Measurements from ENCODE around the gene CAP1.

CAP1 gene

GRCh38 chr1:40014812-40015594 is 25.5 kb upstream of the CAP1 start:
- H3K27ac Mint-ChIP-seq, result no peak overlapping the region
- H3K27me3 Mint-ChIP-seq (ENCODE audit: low read depth, poor library complexity), result peaks cover 19% of the 10 kb centered on the region
- no peak overlapping the region for H3K4me3 Mint-ChIP-seq
- no peaks in the 10 kb centered on the region for H3K4me1 Mint-ChIP-seq
- DNase-seq, result no peak
- peaks cover 22% of the 10 kb centered on the region for H3K9me3 Mint-ChIP-seq
- H3K36me3 Mint-ChIP-seq (ENCODE audit: low read depth), result no peaks in the 10 kb centered on the region
- no peak for TF ChIP-seq CTCF (IDR thresholded peaks at IDR 0.05)

- H3K27ac Mint-ChIP-seq, result no peak overlapping the region
- DNase-seq, result no peak
- peaks cover 19% of the 10 kb centered on the region for H3K27me3 Mint-ChIP-seq (ENCODE audit: low read depth, poor library complexity)
- H3K4me1 Mint-ChIP-seq, result no peaks in the 10 kb centered on the region
- H3K36me3 Mint-ChIP-seq (ENCODE audit: low read depth), result no peaks in the 10 kb centered on the region
- peaks cover 26% of the 10 kb centered on the region for H3K9me3 Mint-ChIP-seq
- TF ChIP-seq CTCF (IDR thresholded peaks at IDR 0.05), result no peak
- no peak overlapping the region for H3K4me3 Mint-ChIP-seq
Observed at GRCh38 chr1:40017951-40018575, 22.5 kb upstream of the CAP1 start.

- H3K36me3 Mint-ChIP-seq (ENCODE audit: low read depth), result no peaks in the 10 kb centered on the region
- H3K4me3 Mint-ChIP-seq, result no peak overlapping the region
- H3K27me3 Mint-ChIP-seq (ENCODE audit: low read depth, poor library complexity), result peaks cover 19% of the 10 kb centered on the region
- no peak for DNase-seq
- no peaks in the 10 kb centered on the region for H3K4me1 Mint-ChIP-seq
- TF ChIP-seq CTCF (IDR thresholded peaks at IDR 0.05), result no peak
- H3K27ac Mint-ChIP-seq, result no peak overlapping the region
- H3K9me3 Mint-ChIP-seq, result peaks cover 42% of the 10 kb centered on the region
Observed at GRCh38 chr1:40020447-40021085, 20.0 kb upstream of the CAP1 start.

GRCh38 chr1:40023379-40023944 is 17.1 kb upstream of the CAP1 start:
- Mint-ChIP-seq H3K4me3 (no peak overlapping the region), H3K36me3 (ENCODE audit: low read depth) (no peaks in the 10 kb centered on the region), H3K27me3 (ENCODE audit: low read depth, poor library complexity) (peaks cover 16% of the 10 kb centered on the region), H3K9me3 (peaks cover 37% of the 10 kb centered on the region), H3K27ac (no peak overlapping the region), H3K4me1 (no peaks in the 10 kb centered on the region)
- no peak for DNase-seq
- TF ChIP-seq CTCF (IDR thresholded peaks at IDR 0.05), result no peak

- Mint-ChIP-seq H3K4me1 (no peaks in the 10 kb centered on the region), H3K36me3 (ENCODE audit: low read depth) (no peaks in the 10 kb centered on the region), H3K27me3 (ENCODE audit: low read depth, poor library complexity) (peaks cover 12% of the 10 kb centered on the region), H3K9me3 (peaks cover 32% of the 10 kb centered on the region), H3K27ac (no peak overlapping the region), H3K4me3 (no peak overlapping the region)
- TF ChIP-seq CTCF (IDR thresholded peaks at IDR 0.05), result no peak
- DNase-seq, result no peak
Observed at GRCh38 chr1:40024671-40025070, 15.9 kb upstream of the CAP1 start.

Data from nephron progenitor cell (in vitro differentiated cells).